HEK293 (cell line): ENCODE measurements around the gene SH3PXD2B.

Experiments
- CTCF ChIA-PET: fragments of 350-600 bp; formaldehyde crosslinking; extraction: SDS; loops from one replicate; lab custom pipeline; 2021; ENCODE audit warnings: antibody characterized with exemption; lab: Yijun Ruan, JAX
- POLR2A ChIA-PET: fragments of 300-600 bp; formaldehyde crosslinking; extraction: SDS; loops from one replicate; lab custom pipeline; 2020; ENCODE audit warnings: antibody characterized with exemption, inconsistent platforms; lab: Yijun Ruan, JAX
- H3K27ac ChIP-seq: fragments of 200-500 bp; sonication (Bioruptor generic); 2 replicates; pipeline ENCODE4 v1.5.1; 2014; ENCODE audit warnings: low read depth, low read length, control low read depth, inconsistent platforms; ENCODE audit errors: extremely low read depth
- H3K36me3 ChIP-seq, 2 experiments: fragments of 200-500 bp in 1 of 2; sonication (Bioruptor generic) in 1 of 2; 1 replicate in 1 of 2; 2 replicates in 1 of 2; pipeline ENCODE4 v1.5.1; 2014 to 2017; ENCODE audit warnings: inconsistent platforms in 2 of 2, low read length in 2 of 2; ENCODE audit not compliant: control insufficient read depth in 2 of 2, insufficient read depth in 1 of 2
- H3K4me1 ChIP-seq: fragments of 200-500 bp; sonication (Bioruptor generic); 2 replicates; pipeline ENCODE4 v1.5.1; 2014; ENCODE audit warnings: mild to moderate bottlenecking, low read length, inconsistent platforms; ENCODE audit not compliant: control insufficient read depth, insufficient read depth
- H3K4me3 ChIP-seq: 2 replicates; pipeline ENCODE4 v1.5.1; 2011; ENCODE audit warnings: low read depth, mild to moderate bottlenecking, control low read depth, low read length, moderate library complexity
- H3K9me3 ChIP-seq: fragments of 200-500 bp; sonication (Bioruptor generic); 2 replicates; pipeline ENCODE4 v1.5.1; 2014; ENCODE audit warnings: low read depth, low read length, inconsistent platforms; ENCODE audit not compliant: control insufficient read depth, insufficient read depth
- BCL11A ChIP-seq: fragments of 450-650 bp; formaldehyde crosslinking; IDR thresholded peaks from 2 replicates; pipeline ENCODE4 v1.5.1; 2016; ENCODE audit warnings: low read depth, missing biosample characterization, missing genetic modification characterization
- ELK4 ChIP-seq: IDR thresholded peaks from 2 replicates; pipeline ENCODE4 v1.6.1; 2011; ENCODE audit warnings: mild to moderate bottlenecking, low read depth, low read length, borderline replicate concordance
- PRDM10 ChIP-seq: fragments of 450-650 bp; formaldehyde crosslinking; IDR thresholded peaks from 2 replicates; pipeline ENCODE4 v1.5.1; 2016; ENCODE audit warnings: missing biosample characterization, missing genetic modification characterization
- SCRT2 ChIP-seq: fragments of 450-650 bp; formaldehyde crosslinking; IDR thresholded peaks from 2 replicates; pipeline ENCODE4 v1.5.1; 2016; ENCODE audit warnings: missing biosample characterization, missing genetic modification characterization
- YY2 ChIP-seq: fragments of 450-650 bp; formaldehyde crosslinking; IDR thresholded peaks from 2 replicates; pipeline ENCODE4 v1.5.1; 2016; ENCODE audit warnings: missing biosample characterization, missing genetic modification characterization
- ZBTB20 ChIP-seq: fragments of 450-650 bp; formaldehyde crosslinking; IDR thresholded peaks from 2 replicates; pipeline ENCODE4 v1.5.1; 2016; ENCODE audit warnings: missing biosample characterization, missing genetic modification characterization
- ZBTB48 ChIP-seq: fragments of 450-650 bp; formaldehyde crosslinking; IDR thresholded peaks from 2 replicates; pipeline ENCODE4 v1.5.1; 2016; ENCODE audit warnings: missing biosample characterization, missing genetic modification characterization
- ZBTB6 ChIP-seq: fragments of 450-650 bp; formaldehyde crosslinking; IDR thresholded peaks from 2 replicates; pipeline ENCODE4 v1.5.1; 2017; ENCODE audit warnings: missing biosample characterization, missing genetic modification characterization
- ZFHX2 ChIP-seq: fragments of 450-650 bp; formaldehyde crosslinking; conservative IDR thresholded peaks from 2 replicates; pipeline ENCODE4 v1.5.1; 2016; ENCODE audit warnings: missing biosample characterization, missing genetic modification characterization
- ZIC2 ChIP-seq: fragments of 450-650 bp; formaldehyde crosslinking; IDR thresholded peaks from 2 replicates; pipeline ENCODE4 v1.5.1; 2016; ENCODE audit warnings: missing biosample characterization, missing genetic modification characterization
- ZNF112 ChIP-seq: fragments of 450-650 bp; formaldehyde crosslinking; IDR thresholded peaks from 2 replicates; pipeline ENCODE4 v1.5.0; 2017; ENCODE audit warnings: missing biosample characterization, missing genetic modification characterization
- ZNF175 ChIP-seq: fragments of 450-650 bp; formaldehyde crosslinking; IDR thresholded peaks from 2 replicates; pipeline ENCODE4 v1.5.1; 2016; ENCODE audit warnings: missing biosample characterization, missing genetic modification characterization
- ZNF211 ChIP-seq: fragments of 450-650 bp; formaldehyde crosslinking; IDR thresholded peaks from 2 replicates; pipeline ENCODE4 v1.5.1; 2016; ENCODE audit warnings: low read depth, missing biosample characterization, missing genetic modification characterization
- ZNF24 ChIP-seq: fragments of 450-650 bp; formaldehyde crosslinking; IDR thresholded peaks from 2 replicates; pipeline ENCODE4 v1.5.1; 2016; ENCODE audit warnings: missing biosample characterization, missing genetic modification characterization
- ZNF302 ChIP-seq: fragments of 450-650 bp; formaldehyde crosslinking; IDR thresholded peaks from 2 replicates; pipeline ENCODE4 v1.5.1; 2016; ENCODE audit warnings: missing biosample characterization, missing genetic modification characterization, low read depth
- ZNF354C ChIP-seq: fragments of 450-650 bp; formaldehyde crosslinking; IDR thresholded peaks from 2 replicates; pipeline ENCODE4 v1.5.1; 2016; ENCODE audit warnings: missing biosample characterization, missing genetic modification characterization, low read depth, borderline replicate concordance
- ZNF391 ChIP-seq: fragments of 450-650 bp; formaldehyde crosslinking; IDR thresholded peaks from 2 replicates; pipeline ENCODE4 v1.5.1; 2016; ENCODE audit warnings: low read depth, missing biosample characterization, missing genetic modification characterization, borderline replicate concordance
- ZNF529 ChIP-seq: fragments of 450-650 bp; formaldehyde crosslinking; IDR thresholded peaks from 2 replicates; pipeline ENCODE4 v1.5.1; 2017; ENCODE audit warnings: missing genetic modification characterization, missing biosample characterization; ENCODE audit not compliant: insufficient replicate concordance
- ZNF548 ChIP-seq: fragments of 450-650 bp; formaldehyde crosslinking; IDR thresholded peaks from 2 replicates; pipeline ENCODE4 v1.5.1; 2016; ENCODE audit warnings: missing biosample characterization, missing genetic modification characterization
- ZNF558 ChIP-seq: fragments of 450-650 bp; formaldehyde crosslinking; IDR thresholded peaks from 2 replicates; pipeline ENCODE4 v1.5.1; 2016; ENCODE audit warnings: missing biosample characterization, missing genetic modification characterization
- ZNF561 ChIP-seq: fragments of 450-650 bp; IDR thresholded peaks from 2 replicates; pipeline ENCODE4 v1.5.1; 2018; ENCODE audit warnings: missing biosample characterization, missing genetic modification characterization, borderline replicate concordance
- ZNF600 ChIP-seq: fragments of 450-650 bp; formaldehyde crosslinking; IDR thresholded peaks from 2 replicates; pipeline ENCODE4 v1.5.1; 2016; ENCODE audit warnings: missing biosample characterization, missing genetic modification characterization
- ZNF660 ChIP-seq: fragments of 450-650 bp; IDR thresholded peaks from 2 replicates; pipeline ENCODE4 v1.5.1; 2018; ENCODE audit warnings: missing biosample characterization, mild to moderate bottlenecking, missing genetic modification characterization
- ZNF664 ChIP-seq: fragments of 450-650 bp; formaldehyde crosslinking; IDR thresholded peaks from 2 replicates; pipeline ENCODE4 v1.5.1; 2016; ENCODE audit warnings: missing biosample characterization, missing genetic modification characterization
- ZNF785 ChIP-seq: fragments of 450-650 bp; formaldehyde crosslinking; IDR thresholded peaks from 2 replicates; pipeline ENCODE4 v1.5.1; 2016; ENCODE audit warnings: missing biosample characterization, missing genetic modification characterization

Gene SH3PXD2B

GRCh38 chr5:172364773-172365172 is 89.6 kb downstream of the SH3PXD2B start:
- POLR2A ChIA-PET, result interaction anchor here (0.5 to 0.6 kb wide), 2 partner anchors 78 to 611 kb away, joined by 3 to 8 read pairs; no protein-coding TSS in a partner anchor
- CTCF ChIA-PET, result interaction anchor here (0.6 kb wide), 1 partner anchor 166 kb away, joined by 5 read pairs; no protein-coding TSS in a partner anchor
- TF ChIP-seq ZNF112 (tag by site-specific recombination) (peak; percentile 97), ZNF354C (tag by site-specific recombination) (no peak), BCL11A (no peak), ZNF529 (peak; percentile 78)

GRCh38 chr5:172362755-172363154 is 91.6 kb downstream of the SH3PXD2B start:
- ChIA-PET POLR2A (no interaction called here), CTCF (interaction anchor here (1.0 kb wide), 1 partner anchor 9 kb away, joined by 3 read pairs; no protein-coding TSS in a partner anchor)
- TF ChIP-seq ELK4, result no peak
- TF ChIP-seq ZIC2, result 0 out of 2 replicates have a peak, but pooled peaks have one; percentile 23
- no peak for TF ChIP-seq ZNF558 (tag by site-specific recombination)
- no peak overlapping the region for H3K27ac ChIP-seq
- no peak overlapping the region for H3K4me3 ChIP-seq
- H3K4me1 ChIP-seq, result no peaks in the 10 kb centered on the region
- H3K36me3 ChIP-seq, result peaks cover 0 to 8% of the 10 kb centered on the region in 2 experiments; a peak in 1 of 3 replicates
- no peaks in the 10 kb centered on the region for H3K9me3 ChIP-seq

More at GRCh38 chr5:172364773-172365172, 89.6 kb downstream of the SH3PXD2B start:
- H3K36me3 ChIP-seq, result no peaks in the 10 kb centered on the region
- no peak overlapping the region for H3K27ac ChIP-seq
- no peak overlapping the region for H3K4me3 ChIP-seq
- no peaks in the 10 kb centered on the region for H3K9me3 ChIP-seq
- H3K4me1 ChIP-seq, result no peaks in the 10 kb centered on the region

GRCh38 chr5:172361566-172362238 is 92.6 kb downstream of the SH3PXD2B start:
- CTCF ChIA-PET, result interaction anchor here (2.3 kb wide), 1 partner anchor 9 kb away, joined by 13 read pairs; no protein-coding TSS in a partner anchor
- no peaks in the 10 kb centered on the region for H3K9me3 ChIP-seq
- POLR2A ChIA-PET, result no interaction called here
- H3K4me3 ChIP-seq, result no peak overlapping the region
- H3K36me3 ChIP-seq, result peaks cover 0 to 13% of the 10 kb centered on the region in 2 experiments; a peak in 1 of 3 replicates
- H3K4me1 ChIP-seq, result no peaks in the 10 kb centered on the region
- H3K27ac ChIP-seq, result no peak overlapping the region
- TF ChIP-seq ZNF660 (tag by site-specific recombination) (0 out of 2 replicates have a peak, but pooled peaks have one; percentile 67), ZFHX2 (no peak), ZNF600 (tag by site-specific recombination) (no peak), ZNF24 (tag by site-specific recombination) (peak; percentile 41; the same call in 1 of the 2 replicates), ZNF391 (no peak), YY2 (0 out of 2 replicates have a peak, but pooled peaks have one; percentile 11), ZBTB20 (tag by site-specific recombination) (peak; percentile 14; the same call in 1 of the 2 replicates), PRDM10 (peak; percentile 49; the same call in 1 of the 2 replicates), ZNF561 (tag by site-specific recombination) (no peak), ZNF302 (tag by site-specific recombination) (no peak), ZBTB6 (tag by site-specific recombination) (no peak), ZNF211 (tag by site-specific recombination) (no peak), SCRT2 (tag by site-specific recombination) (no peak), ZBTB48 (tag by site-specific recombination) (peak; percentile 46; the same call in 1 of the 2 replicates), ZNF664 (peak; percentile 56; the same call in 1 of the 2 replicates), ZNF548 (peak; percentile 69), ZNF785 (tag by site-specific recombination) (peak; percentile 34; the same call in 1 of the 2 replicates), ZIC2 (no peak), ZNF175 (tag by site-specific recombination) (no peak)
